SH-SY5Y (cell line): ENCODE results near the gene MADD.

Experiments
- GATA2 ChIP-seq: IDR thresholded peaks from 2 replicates; pipeline ENCODE4 v1.6.1; 2011; ENCODE audit warnings: mild to moderate bottlenecking, low read depth, low read length
- GATA3 ChIP-seq: IDR thresholded peaks from 2 replicates; pipeline ENCODE4 v1.6.1; 2011; ENCODE audit warnings: low read depth, mild to moderate bottlenecking, low read length, moderate library complexity

DNA sequence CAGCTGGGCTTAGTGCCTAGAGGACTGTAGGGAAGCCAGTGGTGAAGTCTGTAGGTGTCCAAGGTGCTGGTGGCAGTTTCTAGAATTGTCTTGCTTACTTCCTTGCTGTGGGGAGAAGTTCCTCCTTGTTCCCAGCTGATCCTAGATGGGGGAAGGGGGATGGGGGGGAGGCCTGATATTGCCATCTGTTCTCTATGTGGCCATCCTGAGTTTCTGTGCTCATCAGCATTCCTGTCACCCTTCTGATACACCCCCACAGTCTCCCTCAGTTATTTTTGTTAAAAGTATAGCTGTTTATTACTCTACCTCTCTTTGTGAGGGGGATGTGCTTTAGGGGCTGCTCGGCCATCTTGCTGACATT is 36.5 kb downstream of the MADD start:
- TF ChIP-seq GATA3 (no peak), GATA2 (no peak)
